Dermis microvascular lymphatic vessel endothelial cell (primary cell): ENCODE measurements around the gene ERP27. TPM values are rescaled to one million over a fixed set of nuclear protein-coding genes. Genes with fewer than 3 reads are reported as not detected.

Experiments used
- DNase-seq, 2 donors: peaks; one replicate each; pipeline versions ENCODE4 v3.0.0 to v3.0.0-alpha.2; 2010; ENCODE audit warnings: low read depth in 2 of 2
- total RNA-seq: library from RNA; depleted of rRNA; stranded (reverse); fragments of >200 nt; gene quantifications from 2 replicates; pipeline ENCODE4 v1.2.1, GENCODE V29; 2014

The ERP27 gene
- total RNA-seq, 1 donor from 2014 or later = 0.13 TPM

DNA sequence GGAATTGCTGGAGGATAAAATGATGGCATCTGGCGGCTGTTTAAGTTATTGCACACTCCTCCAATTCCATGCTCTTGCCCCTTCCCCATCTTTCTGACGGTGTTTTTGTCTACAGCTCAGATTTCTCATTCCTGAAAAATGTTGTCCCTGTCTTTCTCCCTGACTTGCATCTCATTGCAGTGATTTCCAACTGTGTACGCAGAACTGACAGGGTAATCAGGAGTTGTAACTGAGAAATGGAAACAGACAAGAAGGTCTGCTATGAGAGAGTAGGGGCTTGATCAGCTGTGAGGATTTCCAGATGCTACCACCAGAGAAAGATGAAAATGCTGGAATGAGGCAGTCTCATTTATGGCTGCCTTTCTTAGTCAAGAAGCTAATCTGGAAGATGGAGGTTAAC lies 1.3 kb downstream of the ERP27 start:
- DNase-seq = no peak

DNA sequence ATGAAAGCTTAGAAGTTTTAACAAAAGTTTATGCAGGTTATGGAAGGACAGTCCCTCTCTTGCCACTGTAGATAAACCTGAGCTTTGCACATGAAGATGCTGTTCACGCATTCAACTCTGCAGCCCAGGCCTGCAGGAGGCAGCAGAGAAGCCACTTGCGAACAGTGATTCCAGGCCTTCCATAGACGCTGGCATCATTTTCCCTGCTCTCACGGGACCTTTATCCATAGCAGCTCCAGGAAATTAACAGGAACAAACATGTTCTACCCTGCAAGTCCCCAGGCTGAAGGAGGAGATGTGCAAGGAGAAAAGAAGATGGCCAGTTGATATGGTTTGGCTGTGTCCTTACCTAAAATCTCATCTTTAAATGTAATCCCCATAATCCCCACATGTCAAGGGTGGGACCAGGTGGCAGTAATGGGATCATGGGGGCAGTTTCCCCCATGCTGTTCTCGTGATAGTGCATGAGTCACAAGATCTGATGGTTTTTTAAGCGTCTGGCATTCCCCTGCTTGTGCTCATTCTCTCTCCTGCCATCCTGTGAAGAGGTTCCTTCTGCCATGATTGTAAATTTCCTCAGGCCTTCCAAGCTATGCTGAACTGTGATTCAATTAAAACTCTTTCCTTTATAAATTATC lies 2.0 kb downstream of the ERP27 start:
- peak in 1 of 2 donors; percentile 30 for DNase-seq

DNA sequence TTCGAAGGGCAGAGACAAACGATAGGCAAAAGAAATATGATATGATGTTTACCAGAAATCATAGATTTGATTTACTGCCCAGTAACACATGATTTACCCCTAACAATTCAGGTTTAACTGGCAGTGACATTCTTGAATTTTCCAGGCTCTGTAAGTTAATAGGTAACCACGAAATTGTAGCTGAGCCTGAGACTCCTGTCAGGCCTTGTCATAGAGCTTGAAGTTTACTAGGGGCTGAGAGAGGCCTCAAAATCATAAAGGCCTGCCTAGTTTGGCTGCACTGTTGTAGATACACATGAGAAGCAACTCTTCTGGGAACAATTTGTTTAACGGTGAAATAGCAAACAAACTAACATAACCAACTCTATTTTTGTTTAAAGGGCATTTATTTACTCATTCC lies 3.3 kb downstream of the ERP27 start:
- DNase-seq = no peak

DNA sequence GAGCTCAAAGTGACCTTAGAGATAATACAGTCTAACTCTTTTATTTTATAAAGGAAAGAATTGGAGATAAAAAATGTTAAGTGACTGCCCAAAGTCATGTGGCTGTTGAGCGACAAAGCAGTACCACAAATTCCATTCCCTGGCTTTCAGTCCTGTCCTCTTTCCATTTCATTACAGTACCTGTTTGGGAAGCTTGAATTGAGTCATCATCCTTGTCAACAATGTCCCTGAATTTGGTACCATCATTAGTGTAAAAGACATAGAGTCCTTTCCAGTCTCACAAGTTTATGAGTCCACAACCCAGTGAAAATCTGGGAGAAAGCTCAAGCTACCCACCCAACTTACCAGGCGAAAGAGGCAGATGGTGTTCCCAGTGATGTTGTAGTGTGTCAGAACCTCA lies 3.8 kb downstream of the ERP27 start:
- DNase-seq = no peak

DNA sequence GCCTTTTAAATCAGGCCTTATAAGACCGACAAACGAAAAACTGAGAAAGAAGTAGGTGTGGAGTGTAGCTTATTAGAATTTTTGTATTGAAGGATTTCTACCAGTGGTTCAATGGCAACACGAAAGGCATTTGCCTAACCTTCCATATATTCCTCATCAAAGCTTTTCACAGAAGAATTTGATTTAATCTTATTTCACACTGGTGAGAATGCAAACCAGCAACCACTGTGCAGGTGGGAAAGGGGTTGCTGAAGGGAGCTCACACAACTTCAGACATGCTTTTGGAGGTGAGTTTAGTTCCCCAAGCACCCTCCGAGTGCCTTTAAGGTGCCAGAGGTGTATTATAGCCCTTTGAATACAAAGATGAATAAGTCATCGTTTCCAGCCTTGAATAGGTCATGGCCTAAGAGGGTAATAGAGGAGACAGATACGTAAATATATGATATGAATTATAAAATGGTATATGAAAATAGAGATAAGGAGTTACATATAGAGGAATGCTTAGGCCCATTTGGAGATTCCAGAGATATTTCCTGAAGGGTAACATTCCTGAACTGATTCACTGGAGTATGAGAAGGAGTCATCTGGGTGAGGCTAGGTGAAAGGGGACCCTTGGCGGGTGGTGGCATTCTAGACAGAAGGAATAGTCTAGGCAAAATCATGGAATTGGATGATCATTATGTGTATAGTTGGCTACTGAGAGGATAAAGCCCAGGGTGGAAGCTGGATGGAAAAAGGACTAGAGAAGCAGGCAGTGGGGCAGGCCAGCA lies 6.4 kb downstream of the ERP27 start:
- no peak for DNase-seq

DNA sequence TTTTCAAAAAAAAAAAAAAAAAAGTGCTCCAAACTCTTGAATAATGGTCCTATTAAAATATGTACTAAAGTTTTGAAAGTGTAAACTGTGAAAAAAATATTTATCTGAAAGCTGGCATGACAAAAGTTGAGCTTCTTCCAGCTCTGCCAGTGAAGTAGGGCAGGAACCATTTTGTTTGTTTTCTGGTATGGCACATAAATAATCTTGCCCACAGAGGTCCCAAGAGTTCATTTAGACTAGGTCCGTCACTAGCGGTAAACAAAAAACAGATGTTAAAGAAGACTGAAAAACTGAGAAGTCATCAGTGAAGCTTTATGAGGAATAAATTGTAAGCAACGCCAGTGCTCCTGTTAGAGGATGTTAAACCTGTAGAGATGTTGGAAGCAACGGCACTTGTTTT lies 7.0 kb downstream of the ERP27 start:
- no peak for DNase-seq

DNA sequence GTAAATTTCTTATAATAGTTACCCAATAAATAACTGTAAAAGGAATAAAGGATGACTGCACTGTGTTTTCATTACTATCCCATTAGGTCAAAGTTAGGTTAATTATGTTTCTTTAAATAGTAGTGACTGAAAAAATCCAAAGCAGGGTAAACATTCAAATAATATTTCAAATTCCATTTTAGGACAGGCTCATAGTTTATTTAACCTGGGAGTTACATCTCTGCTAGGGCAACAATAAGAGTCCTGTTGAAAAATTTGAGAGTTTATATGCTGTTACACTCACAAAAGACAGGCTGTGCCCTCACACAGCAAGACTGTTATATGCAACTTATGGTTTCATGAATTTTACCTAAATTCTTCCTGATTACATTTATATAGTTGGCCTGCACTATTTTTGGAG lies 8.0 kb downstream of the ERP27 start:
- no peak for DNase-seq

DNA sequence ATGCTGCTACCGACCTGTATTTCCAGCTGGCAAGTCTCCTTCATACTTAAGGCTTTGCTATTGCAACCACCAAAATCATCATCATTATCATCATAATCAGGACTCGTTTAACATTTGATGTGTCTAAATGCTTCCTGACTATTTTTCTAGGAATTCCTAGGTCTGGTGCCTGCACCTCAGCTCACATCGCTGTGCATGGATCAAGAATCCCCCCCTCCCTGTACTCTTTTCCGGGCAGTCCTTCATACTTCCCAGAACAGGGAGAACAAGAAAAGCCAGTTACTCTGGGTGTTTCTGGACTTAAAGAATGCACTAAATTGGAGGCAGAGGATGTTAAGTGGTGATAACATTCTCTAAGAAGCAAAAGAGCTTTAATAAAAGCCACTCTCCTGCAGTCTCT lies 9.4 kb downstream of the ERP27 start:
- DNase-seq = no peak

DNA sequence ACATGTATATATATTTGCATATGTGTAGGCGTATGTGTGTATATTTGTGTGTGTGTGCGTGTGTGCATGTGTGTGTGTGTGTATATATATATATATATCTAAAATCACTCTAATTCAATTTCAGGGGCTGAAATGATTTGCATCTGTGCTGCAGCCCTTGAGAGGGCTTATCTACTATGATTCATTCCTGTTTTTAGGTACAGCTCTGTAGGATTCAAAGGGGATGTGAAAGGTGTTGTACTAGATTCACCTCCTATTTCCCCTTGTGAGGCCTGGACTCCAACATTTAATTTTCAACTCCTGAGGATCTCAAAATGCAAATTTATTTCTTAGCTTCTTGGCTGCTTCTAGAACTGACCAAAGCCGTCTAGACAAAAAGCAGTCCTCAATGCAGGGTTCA lies 11.1 kb downstream of the ERP27 start:
- DNase-seq = no peak

DNA sequence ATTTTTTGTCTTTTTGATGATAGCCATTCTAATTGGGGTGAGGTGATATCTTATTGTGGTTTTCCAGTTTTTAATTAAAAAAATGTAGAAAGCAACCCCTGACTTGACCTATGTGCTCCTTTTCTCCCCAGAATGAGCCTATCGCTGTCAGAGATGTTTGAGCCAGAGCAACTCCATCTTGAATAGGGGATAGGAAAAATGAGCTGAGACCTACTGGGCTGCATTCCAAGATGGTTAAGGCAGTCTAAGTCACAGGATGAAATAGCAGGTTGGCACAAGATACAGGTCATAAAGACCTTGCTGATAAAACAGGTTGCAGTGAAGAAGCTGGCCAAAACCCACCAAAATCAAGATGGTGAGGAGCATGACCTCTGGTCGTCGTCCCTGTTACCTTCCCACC lies 13.8 kb downstream of the ERP27 start:
- no peak for DNase-seq

DNA sequence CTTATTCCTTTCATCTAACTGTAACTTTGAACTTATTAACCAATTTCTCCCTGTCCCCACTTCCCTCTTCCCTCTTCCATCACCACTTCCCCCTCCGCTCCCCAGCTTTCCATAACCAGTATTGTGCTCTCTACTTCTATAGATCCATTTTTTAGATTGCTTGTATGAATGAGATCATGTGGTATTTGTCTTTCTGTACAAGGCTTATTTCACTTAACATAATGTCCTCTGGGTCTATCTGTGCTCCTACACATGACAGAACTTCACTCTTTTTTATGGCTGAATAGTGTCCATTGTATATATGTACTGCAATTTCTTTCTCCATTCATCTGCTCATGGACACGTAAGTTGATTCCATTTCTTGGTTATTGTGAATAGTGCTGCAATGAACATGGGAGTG lies 14.4 kb downstream of the ERP27 start:
- DNase-seq = no peak

DNA sequence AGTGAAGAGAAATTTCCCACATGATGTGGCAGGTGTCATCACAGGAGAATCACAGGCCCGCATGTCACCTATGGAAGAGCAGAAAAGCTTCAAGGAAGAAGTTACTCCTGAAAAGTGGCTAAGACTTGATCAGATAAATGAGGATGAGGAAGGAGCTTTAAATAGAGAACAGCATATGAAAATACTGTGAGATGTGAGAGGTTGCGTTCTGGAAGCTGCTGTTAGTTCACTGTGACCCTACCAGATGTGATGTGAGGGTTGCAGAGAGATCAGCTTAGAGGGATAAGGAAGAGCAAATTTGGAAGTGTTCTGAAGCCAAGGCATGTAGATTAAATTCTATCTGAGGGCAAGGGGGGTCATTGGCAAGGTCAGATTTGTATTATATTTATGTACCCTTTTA lies 17.1 kb downstream of the ERP27 start:
- no peak for DNase-seq

DNA sequence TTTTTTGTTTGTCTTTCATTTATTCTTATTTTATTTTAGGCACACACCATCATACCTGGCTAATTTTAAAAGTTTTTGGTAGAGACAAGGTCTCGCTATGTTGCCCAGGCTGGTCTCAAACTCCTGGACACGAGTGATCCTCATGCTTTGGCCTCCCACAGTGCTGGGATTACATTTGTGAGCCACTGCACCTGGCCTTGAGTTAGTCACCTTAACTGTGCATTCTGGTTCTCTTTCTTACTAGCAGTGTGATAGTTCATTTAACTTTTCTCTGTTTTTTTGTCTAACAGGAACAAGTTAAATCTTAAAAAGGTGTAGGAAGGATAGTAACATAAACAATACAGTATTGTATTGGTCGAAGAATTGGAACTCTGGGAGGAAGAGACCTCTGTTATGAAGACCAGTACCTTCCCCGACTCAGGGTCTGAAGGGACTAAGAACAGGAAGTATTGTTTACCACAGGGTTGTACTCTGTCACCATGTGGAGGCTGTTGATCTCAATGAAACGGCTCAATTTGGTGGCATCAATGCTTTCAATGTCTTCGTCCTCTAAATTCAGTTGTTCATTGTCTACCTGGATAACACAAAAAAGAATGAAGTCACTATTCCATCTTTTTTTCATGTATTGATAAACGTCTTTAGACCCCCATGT lies 17.7 kb downstream of the ERP27 start:
- no peak for DNase-seq

DNA sequence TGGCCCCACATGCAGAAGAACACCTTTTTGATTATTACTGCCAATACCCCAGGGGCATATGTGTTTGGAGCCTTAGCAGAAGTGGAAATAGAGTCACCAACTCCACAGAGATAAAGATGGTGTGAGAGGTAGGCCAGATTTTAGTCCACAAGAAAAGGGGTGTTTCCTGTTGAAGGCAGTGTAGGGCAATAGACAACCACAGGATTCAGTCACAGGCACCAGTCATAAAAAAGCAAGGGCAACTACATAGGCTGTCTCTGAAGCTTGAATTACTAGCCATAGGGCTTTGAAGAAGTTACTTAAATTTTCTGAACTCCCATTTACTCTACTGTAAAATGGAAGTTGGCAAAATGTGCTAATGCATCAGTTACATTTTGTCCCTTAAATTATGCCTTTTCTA lies 18.9 kb downstream of the ERP27 start:
- no peak for DNase-seq

DNA sequence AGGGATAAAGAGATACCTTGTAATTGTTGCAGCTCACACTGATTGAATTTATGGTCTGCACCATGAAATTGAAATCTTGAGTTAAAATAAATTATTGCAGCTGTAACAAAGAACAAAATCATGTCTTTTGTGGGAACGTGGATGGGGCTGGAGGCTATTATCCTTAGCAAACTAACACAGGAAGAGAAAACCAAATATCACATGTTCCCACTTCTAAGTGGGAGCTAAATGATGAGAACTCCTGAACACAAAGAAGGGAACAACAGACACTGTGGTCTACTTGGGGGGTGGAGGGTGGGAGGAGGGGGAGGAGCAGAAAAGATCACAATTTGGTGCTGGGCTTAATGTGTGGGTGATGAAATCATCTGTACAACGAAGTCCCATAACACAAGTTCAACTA lies 22.6 kb downstream of the ERP27 start:
- DNase-seq = no peak

DNA sequence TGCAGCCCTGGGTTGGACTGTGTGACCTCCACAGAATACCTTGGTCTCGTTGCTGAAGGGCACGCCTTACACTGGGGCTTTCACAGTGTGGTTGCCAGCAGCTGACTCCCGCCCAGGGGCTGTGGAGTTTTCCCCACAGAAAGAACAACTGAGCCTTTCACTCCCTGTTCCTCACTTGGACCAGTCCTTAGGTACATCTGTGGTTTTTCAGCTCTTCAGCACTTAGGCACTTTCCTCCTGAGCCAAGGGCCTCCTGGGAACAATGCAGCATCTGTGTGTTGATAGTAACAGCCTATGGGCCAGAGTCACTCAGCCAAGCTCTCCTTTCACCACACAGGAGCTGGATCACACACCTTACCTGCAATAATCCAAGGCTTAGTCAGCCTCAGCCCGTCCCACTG lies 25.0 kb downstream of the ERP27 start:
- DNase-seq = no peak

DNA sequence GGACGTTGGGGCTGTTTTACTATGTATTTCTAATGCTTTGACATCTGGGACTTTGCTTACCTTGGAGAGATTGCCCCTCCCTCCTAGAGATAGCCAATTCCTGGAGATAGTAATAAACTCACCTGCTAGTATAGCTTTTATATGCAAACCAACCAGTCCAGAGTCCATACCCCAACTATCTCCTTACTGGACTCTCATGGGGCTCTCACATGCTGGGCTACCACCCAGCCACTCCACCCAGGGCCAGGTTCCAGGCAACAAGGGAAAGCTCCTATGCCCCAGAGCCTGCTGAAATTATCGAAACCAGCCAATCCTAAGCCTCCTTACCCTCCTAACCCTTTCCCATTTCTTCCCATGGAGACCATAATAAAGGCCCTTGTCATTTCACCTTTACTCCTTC lies 27.2 kb downstream of the ERP27 start:
- no peak for DNase-seq

DNA sequence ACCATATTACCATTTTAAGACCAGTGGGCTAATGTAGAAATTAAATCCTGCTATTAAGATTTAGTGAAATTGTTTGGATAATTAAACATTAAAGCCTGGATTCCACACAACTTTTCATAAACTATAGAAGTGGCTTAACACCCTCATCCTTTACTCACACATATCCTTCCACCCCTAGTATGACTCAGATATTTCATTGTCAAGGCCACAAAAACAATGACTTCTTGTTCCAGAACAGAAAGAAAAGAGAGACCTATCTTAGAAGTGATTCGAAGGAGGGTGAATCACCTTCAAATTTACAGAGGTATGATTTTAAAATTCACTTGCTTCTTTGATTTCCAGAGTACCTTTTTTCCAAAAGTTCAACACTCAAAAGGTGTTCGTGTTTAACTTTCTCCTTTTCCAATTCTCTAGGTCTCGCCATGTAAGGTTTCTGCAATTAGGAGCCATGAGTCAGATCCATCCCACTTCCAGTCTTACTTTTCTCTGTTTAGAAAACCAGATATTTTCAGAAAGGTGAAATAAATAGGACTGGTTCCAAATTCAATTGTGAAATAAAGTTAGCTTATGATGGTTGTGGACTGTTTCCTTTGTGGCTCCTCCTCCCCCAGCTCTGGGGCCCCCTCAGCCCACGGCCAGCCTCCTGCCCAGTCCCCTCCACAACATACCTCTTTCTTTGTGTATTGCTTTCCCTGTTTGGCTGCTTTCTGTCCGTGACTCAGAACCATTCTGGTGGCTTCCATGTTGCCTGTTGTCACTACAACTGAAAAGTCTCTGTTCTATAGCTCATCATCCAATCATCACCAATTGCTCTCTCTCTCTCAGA lies 28.0 kb downstream of the ERP27 start:
- DNase-seq = peak in 1 of 2 donors; percentile 86

DNA sequence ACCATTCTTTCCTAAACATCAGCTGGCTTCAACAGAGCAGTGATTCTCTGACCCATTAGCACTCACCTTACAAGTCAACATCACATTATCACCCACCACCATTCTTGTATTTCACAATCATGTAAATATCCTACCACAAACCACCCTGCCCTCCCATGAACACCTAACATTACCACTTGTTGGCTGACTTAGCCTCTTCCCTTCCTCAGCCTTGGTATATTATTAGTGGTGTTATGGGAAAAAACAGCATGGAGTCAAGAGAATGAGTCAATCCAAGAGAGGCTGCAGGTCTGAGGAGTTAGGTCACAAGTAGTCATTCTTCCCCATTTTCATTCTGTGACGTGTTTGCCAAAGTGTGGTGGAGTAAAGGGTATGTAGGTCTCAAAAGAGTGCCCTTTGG lies 30.4 kb downstream of the ERP27 start:
- DNase-seq = no peak

DNA sequence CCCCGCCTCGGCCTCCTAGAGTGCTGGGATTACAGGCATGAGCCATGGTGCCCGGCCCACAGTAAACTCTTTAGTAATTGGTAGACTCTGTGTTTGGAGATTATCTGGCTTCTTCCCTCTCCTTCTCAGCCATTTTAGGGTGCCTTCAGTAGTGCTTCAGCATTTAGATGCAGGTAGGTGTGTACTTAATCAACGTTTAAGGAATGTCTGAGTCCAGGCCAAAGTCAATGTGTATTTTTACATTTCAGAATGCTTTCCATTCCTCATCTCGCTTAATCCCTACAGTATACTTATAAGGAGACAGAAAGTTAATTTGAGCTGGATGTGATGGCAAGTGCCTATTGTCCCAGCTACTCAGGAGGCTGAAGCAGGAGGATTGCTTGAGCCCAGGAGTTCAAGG lies 32.2 kb downstream of the ERP27 start:
- no peak for DNase-seq

DNA sequence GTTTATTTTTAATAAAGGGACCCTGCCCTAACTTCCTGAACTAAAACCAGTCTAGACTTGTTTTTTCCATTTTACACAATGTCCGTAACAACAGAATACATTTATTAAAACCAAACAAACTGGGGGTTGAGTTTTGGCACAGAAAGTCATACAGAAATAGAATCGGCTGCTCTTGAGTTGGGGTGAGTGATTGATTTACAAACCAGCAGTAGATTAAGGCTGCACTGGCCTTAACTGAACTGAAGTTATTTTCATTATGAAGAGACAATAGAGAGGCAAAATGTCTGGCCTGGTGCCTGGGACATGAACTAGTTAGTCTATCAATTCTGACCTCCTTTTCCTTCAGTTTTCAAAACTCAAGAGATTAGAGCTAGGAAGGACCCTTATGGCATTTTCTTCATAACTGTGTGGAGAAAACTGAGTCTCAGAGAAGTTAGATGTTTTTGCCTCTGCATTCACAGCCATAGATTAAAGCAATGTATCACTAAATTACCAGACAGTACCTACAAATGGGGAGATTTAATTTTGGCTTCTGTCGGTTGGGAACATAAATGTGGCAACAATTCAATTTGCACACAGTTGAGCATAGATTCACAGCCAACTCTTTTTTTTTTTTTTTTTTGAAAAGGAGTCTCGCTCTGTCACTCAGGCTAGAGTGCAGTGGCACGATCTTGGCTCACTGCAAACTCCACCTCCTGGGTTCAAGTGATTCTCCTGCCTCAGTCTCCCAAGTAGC lies 32.9 kb downstream of the ERP27 start:
- DNase-seq = peak; percentile 98 to 99
